Caco-2 (cell line): Measurements from ENCODE around the gene HBZ. TPM values are rescaled to one million over a fixed set of nuclear protein-coding genes. Genes with fewer than 3 reads are reported as not detected.

ENCODE experiments used
- BruUV-seq: library from RNA; stranded (reverse); fragments of 400-500 nt; replicated peaks from 2 replicates; lab custom pipeline; 2021; lab: Mats Ljungman, UMichigan
- CTCF ChIA-PET: fragments of 300-600 bp; sonication (Branson Sonifier 250); formaldehyde crosslinking; loops from one replicate; lab custom pipeline; 2022; ENCODE audit warnings: antibody characterized with exemption; lab: Charles Lee
- POLR2A ChIA-PET: fragments of 300-600 bp; sonication (Branson Sonifier 250); formaldehyde crosslinking; loops from one replicate; lab custom pipeline; 2022; ENCODE audit warnings: antibody characterized with exemption; lab: Charles Lee
- DNase-seq, 2 experiments: peaks; one replicate each; pipeline versions ENCODE4 v3.0.0 to v3.0.0-alpha.2; 2020 to 2022
- H3K27me3 ChIP-seq: replicated peaks from 2 replicates; pipeline ENCODE4 v1.6.0; 2011; ENCODE audit warnings: low read length; ENCODE audit not compliant: control insufficient read depth, insufficient read depth
- H3K36me3 ChIP-seq: 2 replicates; pipeline ENCODE4 v1.5.1; 2011; ENCODE audit warnings: low read length; ENCODE audit not compliant: control insufficient read depth, insufficient read depth
- H3K4me1 ChIP-seq: fragments of 250-450 bp; sonication (Bioruptor Pico); 2 replicates; pipeline ENCODE4 v1.5.1; 2020; ENCODE audit warnings: mild to moderate bottlenecking
- H3K4me3 ChIP-seq: 2 replicates; pipeline ENCODE4 v1.5.1; 2011; ENCODE audit warnings: low read depth, mild to moderate bottlenecking, control low read depth, low read length
- H3K9me3 ChIP-seq: fragments of 250-450 bp; sonication (Bioruptor Pico); 2 replicates; pipeline ENCODE4 v1.5.1; 2020; ENCODE audit warnings: mild to moderate bottlenecking, moderate library complexity
- H3K27ac Mint-ChIP-seq: one replicate; pipeline ENCODE4 v1.8.0; 2022; ENCODE audit warnings: mixed read lengths; ENCODE audit not compliant: unreplicated experiment
- H3K27me3 Mint-ChIP-seq: one replicate; pipeline ENCODE4 v1.8.0; 2022; ENCODE audit warnings: mixed read lengths; ENCODE audit not compliant: insufficient read depth, unreplicated experiment
- H3K36me3 Mint-ChIP-seq: one replicate; pipeline ENCODE4 v1.8.0; 2022; ENCODE audit warnings: mild to moderate bottlenecking, mixed read lengths; ENCODE audit not compliant: insufficient read depth, unreplicated experiment
- H3K4me1 Mint-ChIP-seq: one replicate; pipeline ENCODE4 v1.8.0; 2022; ENCODE audit warnings: low read depth, mixed read lengths; ENCODE audit not compliant: unreplicated experiment
- H3K4me3 Mint-ChIP-seq: one replicate; pipeline ENCODE4 v1.8.0; 2022; ENCODE audit warnings: mild to moderate bottlenecking, moderate library complexity, mixed read lengths; ENCODE audit not compliant: unreplicated experiment
- H3K9me3 Mint-ChIP-seq: one replicate; pipeline ENCODE4 v1.8.0; 2022; ENCODE audit warnings: mixed read lengths; ENCODE audit not compliant: unreplicated experiment
- CTCF ChIP-seq, 2 experiments: fragments of 200-600 bp in 1 of 2; IDR thresholded peaks; 1 replicate in 1 of 2; 2 replicates in 1 of 2; pipeline versions ENCODE4 v1.5.1 to v1.8.0; 2011 to 2022; ENCODE audit warnings: antibody characterized with exemption in 1 of 2, control low read depth in 1 of 2, inconsistent platforms in 1 of 2, low read depth in 1 of 2, low read length in 1 of 2, mild to moderate bottlenecking in 1 of 2, moderate library complexity in 1 of 2; ENCODE audit not compliant: insufficient read depth in 1 of 2, severe bottlenecking in 1 of 2, unreplicated experiment in 1 of 2
- intact Hi-C: fragments of 100-400 bp; cut with micrococcal nuclease; formaldehyde crosslinking; loops from one replicate; pipeline ENCODE4 v1.10.0; 2022; ENCODE audit not compliant: unreplicated experiment
- total RNA-seq: library from RNA; stranded (reverse); gene quantifications from 2 replicates; pipeline ENCODE4 v1.2.3, GENCODE V29; 2022

Gene HBZ
- total RNA-seq, 1 experiment from 2014 or later = not detected

- no peaks in the 10 kb centered on the region for H3K9me3 ChIP-seq
- H3K36me3 Mint-ChIP-seq = no peaks in the 10 kb centered on the region
- no peak overlapping the region for H3K4me3 Mint-ChIP-seq
- no peak overlapping the region for H3K27ac Mint-ChIP-seq
- POLR2A ChIA-PET = no interaction called here
- no peak for DNase-seq
- no peaks in the 10 kb centered on the region for H3K36me3 ChIP-seq
- no peak for TF ChIP-seq CTCF (IDR thresholded peaks at IDR 0.05; ENCODE audit: insufficient read depth in 1 of 2, low read depth in 1 of 2, low read length in 1 of 2, severe bottlenecking in 1 of 2, unreplicated experiment in 1 of 2)
- intact Hi-C loops = no loop called here
- H3K4me1 ChIP-seq = no peaks in the 10 kb centered on the region
- no peak overlapping the region for H3K4me3 ChIP-seq
- peaks cover 5% of the 10 kb centered on the region for H3K27me3 Mint-ChIP-seq
- CTCF ChIA-PET = no interaction called here
- no TSS peak for BruUV-seq
- H3K27me3 ChIP-seq = no peaks in the 10 kb centered on the region
- no peaks in the 10 kb centered on the region for H3K9me3 Mint-ChIP-seq
- no peaks in the 10 kb centered on the region for H3K4me1 Mint-ChIP-seq
Observed at GRCh38 chr16:164827-165538, 12.5 kb downstream of the HBZ start.

GRCh38 chr16:165539-166374, 13.3 kb downstream of the HBZ start, which contains the start of gene HBM:
TSS of gene HBM (plus strand) at chr16:165978. CDS start at chr16:165998, 20 bp downstream.
- no peaks in the 10 kb centered on the region for H3K4me1 ChIP-seq
- intact Hi-C loops = no loop called here
- no peak for DNase-seq
- no peaks in the 10 kb centered on the region for H3K27me3 ChIP-seq
- Mint-ChIP-seq H3K27me3 (peaks cover 6% of the 10 kb centered on the region), H3K9me3 (no peaks in the 10 kb centered on the region), H3K4me1 (no peaks in the 10 kb centered on the region), H3K27ac (no peak within 1 kb of the TSS), H3K4me3 (no peak within 1 kb of the TSS), H3K36me3 (no peaks in the 10 kb centered on the region)
- CTCF ChIA-PET = no interaction called here
- POLR2A ChIA-PET = no interaction called here
- H3K9me3 ChIP-seq = no peaks in the 10 kb centered on the region
- no peak within 1 kb of the TSS for H3K4me3 ChIP-seq
- no peaks in the 10 kb centered on the region for H3K36me3 ChIP-seq
- no peak for TF ChIP-seq CTCF (IDR thresholded peaks at IDR 0.05; ENCODE audit: insufficient read depth in 1 of 2, low read depth in 1 of 2, low read length in 1 of 2, severe bottlenecking in 1 of 2, unreplicated experiment in 1 of 2)
- BruUV-seq = no TSS peak

- no peaks in the 10 kb centered on the region for H3K9me3 Mint-ChIP-seq
- H3K27me3 Mint-ChIP-seq = peaks cover 9% of the 10 kb centered on the region
- no peaks in the 10 kb centered on the region for H3K36me3 ChIP-seq
- BruUV-seq = no TSS peak
- no peaks in the 10 kb centered on the region for H3K4me1 ChIP-seq
- H3K36me3 Mint-ChIP-seq = no peaks in the 10 kb centered on the region
- no peak overlapping the region for H3K27ac Mint-ChIP-seq
- H3K9me3 ChIP-seq = no peaks in the 10 kb centered on the region
- POLR2A ChIA-PET = no interaction called here
- CTCF ChIA-PET = no interaction called here
- no peak overlapping the region for H3K4me3 Mint-ChIP-seq
- no peak overlapping the region for H3K4me3 ChIP-seq
- DNase-seq = no peak
- no peaks in the 10 kb centered on the region for H3K4me1 Mint-ChIP-seq
- H3K27me3 ChIP-seq = no peaks in the 10 kb centered on the region
- TF ChIP-seq CTCF (IDR thresholded peaks at IDR 0.05; ENCODE audit: insufficient read depth in 1 of 2, low read depth in 1 of 2, low read length in 1 of 2, severe bottlenecking in 1 of 2, unreplicated experiment in 1 of 2) = no peak
- intact Hi-C loops = no loop called here
Observed at GRCh38 chr16:166375-167121, 14.1 kb downstream of the HBZ start.
